ENCODE data around the gene SLC6A13. TPM values are rescaled to one million over a fixed set of nuclear protein-coding genes. Genes with fewer than 3 reads are reported as not detected.

SLC6A13 gene
- total RNA-seq, 1 donor from 2014 or later, result not detected

DNA sequence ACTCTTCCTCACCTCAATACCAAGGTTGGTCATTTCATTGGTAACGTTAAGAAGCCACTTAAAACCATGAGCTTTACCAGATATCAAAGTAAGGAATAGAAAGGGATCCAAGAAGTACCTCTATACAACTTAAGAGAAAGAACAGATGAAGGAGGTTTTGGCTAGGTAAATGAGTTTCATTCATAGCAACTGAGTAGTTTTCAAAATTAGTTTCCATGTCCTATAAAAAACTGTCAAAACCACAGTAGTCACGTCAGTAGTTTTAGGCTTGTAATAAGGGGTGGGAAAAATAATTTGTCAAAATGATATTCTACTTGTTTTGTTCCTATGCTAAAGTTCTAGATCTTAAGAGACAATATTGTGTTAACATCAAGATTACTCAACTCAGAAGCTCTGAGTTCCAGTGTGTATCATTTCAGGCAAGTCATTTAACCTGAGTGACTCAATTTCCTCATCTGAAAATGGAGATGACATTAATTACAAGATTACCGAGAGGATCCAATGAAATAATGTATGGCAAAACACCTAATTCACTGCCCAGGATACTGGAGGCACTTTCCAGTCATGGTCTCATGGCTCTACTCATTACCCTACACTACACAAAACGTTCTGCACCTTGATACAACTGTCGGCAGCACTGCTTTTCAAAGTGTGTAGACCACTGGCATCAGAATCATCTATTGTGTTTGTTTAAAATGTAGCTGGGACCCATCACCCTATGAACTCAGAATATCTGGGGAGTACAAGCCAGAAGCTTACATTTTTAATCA is 24.1 kb upstream of the SLC6A13 start:
- H3K9me3 ChIP-seq, result no peaks in the 10 kb centered on the region
- H3K4me3 ChIP-seq, result no peak overlapping the region
- no peak for DNase-seq (ENCODE audit: low spot score in 2 of 2)
- H3K27ac ChIP-seq, result no peak overlapping the region
- intact Hi-C loops (cut with DNase I), result no loop called here
- H3K4me1 ChIP-seq, result no peaks in the 10 kb centered on the region
- no peaks in the 10 kb centered on the region for H3K27me3 ChIP-seq
- peaks cover 41 to 46% of the 10 kb centered on the region in 2 donors for H3K36me3 ChIP-seq
- TF ChIP-seq, protein P1, sequence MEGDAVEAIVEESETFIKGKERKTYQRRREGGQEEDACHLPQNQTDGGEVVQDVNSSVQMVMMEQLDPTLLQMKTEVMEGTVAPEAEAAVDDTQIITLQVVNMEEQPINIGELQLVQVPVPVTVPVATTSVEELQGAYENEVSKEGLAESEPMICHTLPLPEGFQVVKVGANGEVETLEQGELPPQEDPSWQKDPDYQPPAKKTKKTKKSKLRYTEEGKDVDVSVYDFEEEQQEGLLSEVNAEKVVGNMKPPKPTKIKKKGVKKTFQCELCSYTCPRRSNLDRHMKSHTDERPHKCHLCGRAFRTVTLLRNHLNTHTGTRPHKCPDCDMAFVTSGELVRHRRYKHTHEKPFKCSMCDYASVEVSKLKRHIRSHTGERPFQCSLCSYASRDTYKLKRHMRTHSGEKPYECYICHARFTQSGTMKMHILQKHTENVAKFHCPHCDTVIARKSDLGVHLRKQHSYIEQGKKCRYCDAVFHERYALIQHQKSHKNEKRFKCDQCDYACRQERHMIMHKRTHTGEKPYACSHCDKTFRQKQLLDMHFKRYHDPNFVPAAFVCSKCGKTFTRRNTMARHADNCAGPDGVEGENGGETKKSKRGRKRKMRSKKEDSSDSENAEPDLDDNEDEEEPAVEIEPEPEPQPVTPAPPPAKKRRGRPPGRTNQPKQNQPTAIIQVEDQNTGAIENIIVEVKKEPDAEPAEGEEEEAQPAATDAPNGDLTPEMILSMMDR (IDR thresholded peaks at IDR 0.05), result no peak

DNA sequence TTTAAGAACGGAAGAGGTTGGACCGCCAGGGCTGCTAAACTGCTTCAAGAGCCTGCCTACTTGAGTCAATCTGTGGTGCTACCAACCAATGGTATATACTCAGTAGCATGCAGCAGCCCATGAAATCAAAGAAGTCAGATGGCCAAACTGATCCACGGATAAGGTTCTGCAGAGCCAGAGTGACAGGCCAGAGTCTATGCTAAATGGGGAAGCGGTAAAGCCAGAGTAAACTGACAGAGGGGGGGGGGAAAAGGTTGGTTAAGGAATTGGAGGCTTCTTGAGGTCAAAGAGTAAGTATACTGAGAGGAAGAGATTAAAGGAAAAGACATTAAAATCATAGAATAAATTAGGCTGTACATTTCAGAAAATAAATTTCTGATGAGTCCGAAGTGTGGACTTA is 15.4 kb upstream of the SLC6A13 start:
- no peak overlapping the region for H3K27ac ChIP-seq
- TF ChIP-seq, protein P1 (IDR thresholded peaks at IDR 0.05), result no peak

DNA sequence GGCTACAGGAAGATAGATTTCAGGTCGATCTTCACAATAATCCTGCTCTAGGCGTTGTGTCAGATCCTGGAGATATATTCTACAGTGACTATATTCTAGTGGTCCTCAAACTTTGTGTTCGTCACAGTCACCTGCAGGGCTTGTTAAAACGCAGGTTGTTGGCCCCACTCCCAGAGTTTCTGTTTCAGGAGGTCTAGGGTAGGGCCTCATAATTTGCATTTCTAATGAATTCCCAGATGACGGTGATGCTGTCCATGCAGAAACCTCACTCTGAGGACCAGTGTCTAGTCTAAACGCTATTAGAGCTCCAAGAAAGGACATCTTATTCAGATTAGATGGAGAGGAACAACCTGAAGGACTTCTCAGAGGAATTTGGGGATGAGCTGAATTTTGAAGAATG is 13.2 kb upstream of the SLC6A13 start:
- TF ChIP-seq, protein P1 (IDR thresholded peaks at IDR 0.05), result no peak
- intact Hi-C loops (cut with DNase I), result no loop called here
- Histone ChIP-seq H3K27ac (no peak overlapping the region), H3K9me3 (no peaks in the 10 kb centered on the region), H3K27me3 (no peaks in the 10 kb centered on the region), H3K4me3 (no peak overlapping the region), H3K36me3 (peaks cover 0 to 12% of the 10 kb centered on the region in 2 donors), H3K4me1 (no peaks in the 10 kb centered on the region)
- no peak for DNase-seq (ENCODE audit: low spot score in 2 of 2)

More for the DNA sequence above, 15.4 kb upstream of the SLC6A13 start:
- Histone ChIP-seq H3K36me3 (peaks cover 5 to 21% of the 10 kb centered on the region in 2 donors), H3K27me3 (no peaks in the 10 kb centered on the region), H3K4me1 (no peaks in the 10 kb centered on the region), H3K9me3 (no peaks in the 10 kb centered on the region), H3K4me3 (no peak overlapping the region)
- no peak for DNase-seq (ENCODE audit: low spot score in 2 of 2)
- intact Hi-C loops (cut with DNase I), result no loop called here

DNA sequence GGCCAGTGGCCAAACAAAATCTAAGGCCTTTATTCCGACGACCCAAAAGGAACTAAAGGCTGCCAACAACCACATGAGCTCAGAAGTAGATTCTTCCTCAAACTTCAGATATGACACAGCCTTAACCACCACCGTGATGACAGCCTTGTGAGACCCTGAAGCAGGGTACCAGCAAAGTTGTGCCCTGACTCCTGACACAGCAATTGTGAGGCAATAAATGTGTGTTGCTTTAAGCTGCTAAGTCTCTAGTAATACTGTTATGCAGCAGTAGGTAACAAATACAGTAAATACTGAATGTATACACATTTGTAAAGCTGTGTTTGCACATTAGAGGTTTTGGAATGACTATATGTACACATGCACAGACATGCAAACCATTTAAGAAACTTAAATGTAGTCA is 10.7 kb upstream of the SLC6A13 start:
- no peaks in the 10 kb centered on the region for H3K36me3 ChIP-seq
- H3K4me1 ChIP-seq, result no peaks in the 10 kb centered on the region
- no peaks in the 10 kb centered on the region for H3K9me3 ChIP-seq
- intact Hi-C loops (cut with DNase I), result no loop called here
- H3K4me3 ChIP-seq, result no peak overlapping the region
- H3K27me3 ChIP-seq, result no peaks in the 10 kb centered on the region
- TF ChIP-seq, protein P1 (IDR thresholded peaks at IDR 0.05), result no peak
- no peak overlapping the region for H3K27ac ChIP-seq
- DNase-seq (ENCODE audit: low spot score in 2 of 2), result no peak

DNA sequence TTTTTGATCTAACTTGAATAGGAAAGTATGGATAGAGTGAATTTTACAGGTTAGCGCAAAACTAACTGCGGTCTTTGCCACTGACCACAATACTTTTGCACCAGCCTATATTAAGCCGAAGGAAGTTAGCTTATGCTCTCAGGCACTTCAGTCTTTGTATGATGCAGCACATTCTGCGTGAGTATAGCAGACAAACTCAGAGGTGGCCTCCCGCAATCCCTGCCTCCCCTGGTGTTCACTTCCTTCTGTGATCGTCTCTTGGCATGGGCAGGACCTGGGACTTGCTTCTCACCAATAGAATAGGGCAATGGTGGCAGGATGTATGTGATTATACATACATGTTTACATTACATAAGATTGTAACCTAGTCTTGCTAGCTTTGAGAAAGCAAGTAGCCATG is 10.3 kb upstream of the SLC6A13 start:
- intact Hi-C loops (cut with DNase I), result no loop called here
- Histone ChIP-seq H3K27me3 (no peaks in the 10 kb centered on the region), H3K27ac (no peak overlapping the region), H3K4me1 (no peaks in the 10 kb centered on the region), H3K4me3 (no peak overlapping the region), H3K36me3 (no peaks in the 10 kb centered on the region), H3K9me3 (no peaks in the 10 kb centered on the region)
- TF ChIP-seq, protein P1 (IDR thresholded peaks at IDR 0.05), result no peak
- DNase-seq (ENCODE audit: low spot score in 2 of 2), result no peak
